ENCODE results near the gene GRM1.

GRM1 gene

GRCh38 chr6:146097586-146097985, 68.7 kb downstream of the GRM1 start:
- DNase-seq (ENCODE audit: low spot score) = no peak

GRCh38 chr6:146100776-146101175, 71.9 kb downstream of the GRM1 start:
- no peak for DNase-seq (ENCODE audit: low spot score)

GRCh38 chr6:146103416-146104072, 74.7 kb downstream of the GRM1 start:
- DNase-seq (ENCODE audit: low spot score) = no peak

GRCh38 chr6:146106532-146106931, 77.7 kb downstream of the GRM1 start:
- no peak for DNase-seq (ENCODE audit: low spot score)

- no peak for DNase-seq (ENCODE audit: low spot score)
Measured at GRCh38 chr6:146110990-146111389, 82.1 kb downstream of the GRM1 start.

GRCh38 chr6:146111881-146112450, 83.1 kb downstream of the GRM1 start:
- DNase-seq (ENCODE audit: low spot score) = no peak

GRCh38 chr6:146113084-146113623, 84.3 kb downstream of the GRM1 start:
- no peak for DNase-seq (ENCODE audit: low spot score)

- no peak for DNase-seq (ENCODE audit: low spot score)
Measured at GRCh38 chr6:146123616-146124015, 94.8 kb downstream of the GRM1 start.

- no peak for DNase-seq (ENCODE audit: low spot score)
Measured at GRCh38 chr6:146127447-146128215, 98.8 kb downstream of the GRM1 start.

- no peak for DNase-seq (ENCODE audit: low spot score)
Measured at GRCh38 chr6:146133866-146134265, 105.0 kb downstream of the GRM1 start.

GRCh38 chr6:146135167-146135566, 106.3 kb downstream of the GRM1 start:
- no peak for DNase-seq (ENCODE audit: low spot score)

- DNase-seq (ENCODE audit: low spot score) = no peak
Measured at GRCh38 chr6:146146836-146147235, 118.0 kb downstream of the GRM1 start.

GRCh38 chr6:146149770-146150169, 120.9 kb downstream of the GRM1 start:
- no peak for DNase-seq (ENCODE audit: low spot score)

- no peak for DNase-seq (ENCODE audit: low spot score)
Measured at GRCh38 chr6:146153040-146153758, 124.3 kb downstream of the GRM1 start.

GRCh38 chr6:146154197-146154596, 125.3 kb downstream of the GRM1 start:
- DNase-seq (ENCODE audit: low spot score) = no peak

- DNase-seq (ENCODE audit: low spot score) = no peak
Measured at GRCh38 chr6:146161664-146162063, 132.8 kb downstream of the GRM1 start.

GRCh38 chr6:146169872-146170271, 141.0 kb downstream of the GRM1 start:
- DNase-seq (ENCODE audit: low spot score) = no peak

- no peak for DNase-seq (ENCODE audit: low spot score)
Measured at GRCh38 chr6:146177785-146178184, 148.9 kb downstream of the GRM1 start.

GRCh38 chr6:146183831-146184230, 155.0 kb downstream of the GRM1 start:
- no peak for DNase-seq (ENCODE audit: low spot score)

- no peak for DNase-seq (ENCODE audit: low spot score)
Measured at GRCh38 chr6:146184701-146185100, 155.8 kb downstream of the GRM1 start.

- DNase-seq (ENCODE audit: low spot score) = no peak
Measured at GRCh38 chr6:146189131-146189530, 160.3 kb downstream of the GRM1 start.

- no peak for DNase-seq (ENCODE audit: low spot score)
Measured at GRCh38 chr6:146190581-146190980, 161.7 kb downstream of the GRM1 start.

All from D341Med (cell line).